Measurements from ENCODE around the gene TSPAN31.

TSPAN31 gene

GRCh38 chr12:57782243-57782607 is 37.4 kb downstream of the TSPAN31 start:
- TF ChIP-seq BACH2 (CRISPR knock-in tag; IDR thresholded peaks at IDR 0.05; ENCODE audit: borderline replicate concordance) (no peak), ZNF8 (CRISPR knock-in tag; IDR thresholded peaks at IDR 0.05) (no peak), CSDC2 (CRISPR knock-in tag; IDR thresholded peaks at IDR 0.05) (no peak), SNAI2 (CRISPR knock-in tag; IDR thresholded peaks at IDR 0.05) (no peak), GLIS3 (CRISPR knock-in tag; IDR thresholded peaks at IDR 0.05) (no peak), ARNTL (CRISPR knock-in tag; IDR thresholded peaks at IDR 0.05; ENCODE audit: borderline replicate concordance, low read depth) (no peak), ZNF565 (CRISPR knock-in tag; conservative IDR thresholded peaks at IDR 0.05; ENCODE audit: low read depth) (no peak), PPARA (CRISPR knock-in tag; IDR thresholded peaks at IDR 0.05; ENCODE audit: borderline replicate concordance) (no peak), CSRNP3 (CRISPR knock-in tag; IDR thresholded peaks at IDR 0.05) (no peak), ZC3H10 (CRISPR knock-in tag; IDR thresholded peaks at IDR 0.05) (no peak), TCF4 (CRISPR knock-in tag; IDR thresholded peaks at IDR 0.05; ENCODE audit: borderline replicate concordance) (no peak), ZNF70 (CRISPR knock-in tag; IDR thresholded peaks at IDR 0.05) (no peak)
- no peak for ATAC-seq

GRCh38 chr12:57782608-57783465 is 38.0 kb downstream of the TSPAN31 start, which contains the start of gene TSFM:
Gene TSFM (plus strand): TSS chr12:57782787. CDS start chr12:57782802, 15 bp downstream.
- TF ChIP-seq PATZ1 (CRISPR knock-in tag; IDR thresholded peaks at IDR 0.05; ENCODE audit: borderline replicate concordance): peak; percentile 74; the same call in 1 of the 2 replicates
- TF ChIP-seq TSHZ2 (CRISPR knock-in tag; IDR thresholded peaks at IDR 0.05): 0 out of 2 replicates have a peak, but pooled peaks have one; percentile 13
- TF ChIP-seq ZFP3 (CRISPR knock-in tag; IDR thresholded peaks at IDR 0.05): no peak

GRCh38 chr12:57783466-57783801 is 38.6 kb downstream of the TSPAN31 start:
- no peak for ATAC-seq
- TF ChIP-seq PATZ1 (CRISPR knock-in tag; IDR thresholded peaks at IDR 0.05; ENCODE audit: borderline replicate concordance): no peak
- no peak for TF ChIP-seq ZFP3 (CRISPR knock-in tag; IDR thresholded peaks at IDR 0.05)
- no peak for TF ChIP-seq ZNF565 (CRISPR knock-in tag; conservative IDR thresholded peaks at IDR 0.05; ENCODE audit: low read depth)
- TF ChIP-seq BACH2 (CRISPR knock-in tag; IDR thresholded peaks at IDR 0.05; ENCODE audit: borderline replicate concordance): no peak
- no peak for TF ChIP-seq TOX (CRISPR knock-in tag; IDR thresholded peaks at IDR 0.05; ENCODE audit: borderline replicate concordance)
- TF ChIP-seq CSDC2 (CRISPR knock-in tag; IDR thresholded peaks at IDR 0.05): no peak
- no peak for TF ChIP-seq ESRRG (CRISPR knock-in tag; IDR thresholded peaks at IDR 0.05)

More at GRCh38 chr12:57782608-57783465, 38.0 kb downstream of the TSPAN31 start, which contains the start of gene TSFM:
- ATAC-seq: peak; percentile 91

- no peak for ATAC-seq
- no peak for TF ChIP-seq OSR1 (CRISPR knock-in tag; IDR thresholded peaks at IDR 0.05)
- TF ChIP-seq PPARA (CRISPR knock-in tag; IDR thresholded peaks at IDR 0.05; ENCODE audit: borderline replicate concordance): no peak
- TF ChIP-seq CREB5 (CRISPR knock-in tag; IDR thresholded peaks at IDR 0.05; ENCODE audit: low read depth): no peak
- TF ChIP-seq ZNF565 (CRISPR knock-in tag; conservative IDR thresholded peaks at IDR 0.05; ENCODE audit: low read depth): no peak
- TF ChIP-seq TSHZ2 (CRISPR knock-in tag; IDR thresholded peaks at IDR 0.05): no peak
- TF ChIP-seq POU6F1 (CRISPR knock-in tag; IDR thresholded peaks at IDR 0.05; ENCODE audit: borderline replicate concordance, low read depth): no peak
- no peak for TF ChIP-seq ZFP3 (CRISPR knock-in tag; IDR thresholded peaks at IDR 0.05)
- TF ChIP-seq TOX (CRISPR knock-in tag; IDR thresholded peaks at IDR 0.05; ENCODE audit: borderline replicate concordance): no peak
These were observed 39.0 kb downstream of the TSPAN31 start for GRCh38 chr12:57783861-57784260.

Data from SK-N-SH treated with all-trans-retinoic acid at 6 μM for 48 hours (cell line).